Measurements from ENCODE around the gene FAR1.

FAR1 gene

GRCh38 chr11:13669544-13670488, 1.3 kb downstream of the FAR1 start:
- no peak for DNase-seq

GRCh38 chr11:13672576-13673210, 4.2 kb downstream of the FAR1 start:
- no peak for DNase-seq

- no peak for DNase-seq
Measured at GRCh38 chr11:13674799-13675509, 6.5 kb downstream of the FAR1 start.

- DNase-seq: no peak
Measured at GRCh38 chr11:13676576-13676975, 8.1 kb downstream of the FAR1 start.

GRCh38 chr11:13679768-13680167, 11.3 kb downstream of the FAR1 start:
- DNase-seq: no peak

GRCh38 chr11:13680501-13681264, 12.2 kb downstream of the FAR1 start:
- no peak for DNase-seq

GRCh38 chr11:13681446-13681845, 13.0 kb downstream of the FAR1 start:
- DNase-seq: no peak

- DNase-seq: no peak
Measured at GRCh38 chr11:13682212-13682611, 13.7 kb downstream of the FAR1 start.

- no peak for DNase-seq
Measured at GRCh38 chr11:13685461-13686108, 17.1 kb downstream of the FAR1 start.

- no peak for DNase-seq
Measured at GRCh38 chr11:13686776-13687175, 18.3 kb downstream of the FAR1 start.

- no peak for DNase-seq
Measured at GRCh38 chr11:13687271-13687670, 18.8 kb downstream of the FAR1 start.

- DNase-seq: no peak
Measured at GRCh38 chr11:13691286-13691899, 22.9 kb downstream of the FAR1 start.

- no peak for DNase-seq
Measured at GRCh38 chr11:13692172-13692571, 23.7 kb downstream of the FAR1 start.

GRCh38 chr11:13694115-13694514, 25.6 kb downstream of the FAR1 start:
- no peak for DNase-seq

- no peak for DNase-seq
Measured at GRCh38 chr11:13695886-13696285, 27.4 kb downstream of the FAR1 start.

GRCh38 chr11:13697710-13698109, 29.2 kb downstream of the FAR1 start:
- DNase-seq: no peak

GRCh38 chr11:13698132-13698531, 29.7 kb downstream of the FAR1 start:
- no peak for DNase-seq

GRCh38 chr11:13699041-13699440, 30.6 kb downstream of the FAR1 start:
- DNase-seq: no peak

- no peak for DNase-seq
Measured at GRCh38 chr11:13699870-13700269, 31.4 kb downstream of the FAR1 start.

- DNase-seq: no peak
Measured at GRCh38 chr11:13701506-13701905, 33.0 kb downstream of the FAR1 start.

GRCh38 chr11:13702071-13702470, 33.6 kb downstream of the FAR1 start:
- no peak for DNase-seq

GRCh38 chr11:13705710-13706109, 37.2 kb downstream of the FAR1 start:
- no peak for DNase-seq
